SU-DHL-6 (cell line): ENCODE results near the gene SAP130.

ENCODE experiments used
- CTCF ChIP-seq: fragments of 200-600 bp; sonication (generic); IDR thresholded peaks from one replicate; pipeline ENCODE4 v1.5.1; 2017; ENCODE audit warnings: antibody characterized with exemption, mild to moderate bottlenecking, low read length, moderate library complexity; ENCODE audit not compliant: insufficient read depth, poor library complexity, severe bottlenecking
- EZH2phosphoT487 ChIP-seq: fragments of 200-600 bp; sonication (generic), shearing (Covaris generic); conservative IDR thresholded peaks from 2 replicates; pipeline ENCODE4 v1.6.1; 2018; ENCODE audit warnings: mild to moderate bottlenecking, antibody characterized with exemption, low read length, moderate library complexity, mixed read lengths

DNA sequence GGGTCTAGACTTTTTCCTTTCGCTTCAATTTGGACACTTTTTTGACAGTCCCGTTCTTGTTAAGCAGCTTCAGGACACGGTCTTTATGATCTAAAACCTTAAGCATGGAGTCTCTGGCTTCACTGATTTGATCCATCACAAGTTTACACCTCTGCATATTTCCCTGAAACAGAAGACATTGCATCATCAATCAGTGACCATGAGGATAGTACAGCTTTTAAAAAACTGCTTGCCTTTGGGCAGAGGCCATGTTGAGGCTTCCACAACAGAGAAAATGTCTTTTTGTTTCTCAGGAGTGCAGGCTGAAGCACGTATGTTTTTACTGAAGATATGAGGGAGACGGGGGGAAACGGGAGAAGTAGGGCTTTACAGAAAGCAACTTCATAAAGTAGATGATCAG lies 85.9 kb downstream of the SAP130 start:
- TF ChIP-seq CTCF: no peak
- TF ChIP-seq EZH2phosphoT487: no peak
